ENCODE results near the gene RNASEH1. TPM values are rescaled to one million over a fixed set of nuclear protein-coding genes. Genes with fewer than 3 reads are reported as not detected.
"Not testable (repeated sequence)": the region's sequence is repeated elsewhere in the genome, so short reads cannot be mapped to it uniquely, and the experiment has no call there.

Gene RNASEH1
- total RNA-seq, 1 experiment from 2014 or later: 36.6 TPM

DNA sequence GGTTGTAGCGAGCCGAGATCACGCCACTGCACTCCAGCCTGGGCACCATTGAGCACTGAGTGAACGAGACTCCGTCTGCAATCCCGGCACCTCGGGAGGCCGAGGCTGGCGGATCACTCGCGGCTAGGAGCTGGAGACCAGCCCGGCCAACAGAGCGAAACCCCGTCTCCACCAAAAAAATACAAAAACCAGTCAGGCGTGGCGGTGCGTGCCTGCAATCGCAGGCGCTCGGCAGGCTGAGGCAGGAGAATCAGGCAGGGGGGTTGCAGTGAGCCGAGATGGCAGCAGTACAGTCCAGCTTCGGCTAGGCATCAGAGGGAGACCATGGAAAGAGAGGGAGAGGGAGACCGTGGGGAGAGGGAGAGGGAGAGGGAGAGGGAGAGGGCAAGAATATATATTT lies 11.5 kb upstream of the RNASEH1 start:
- in situ Hi-C loops (cut with HindIII; ENCODE audit: low sequenced_read_pairs); DNase-seq (ENCODE audit: low spot score): not testable (repeated sequence)

DNA sequence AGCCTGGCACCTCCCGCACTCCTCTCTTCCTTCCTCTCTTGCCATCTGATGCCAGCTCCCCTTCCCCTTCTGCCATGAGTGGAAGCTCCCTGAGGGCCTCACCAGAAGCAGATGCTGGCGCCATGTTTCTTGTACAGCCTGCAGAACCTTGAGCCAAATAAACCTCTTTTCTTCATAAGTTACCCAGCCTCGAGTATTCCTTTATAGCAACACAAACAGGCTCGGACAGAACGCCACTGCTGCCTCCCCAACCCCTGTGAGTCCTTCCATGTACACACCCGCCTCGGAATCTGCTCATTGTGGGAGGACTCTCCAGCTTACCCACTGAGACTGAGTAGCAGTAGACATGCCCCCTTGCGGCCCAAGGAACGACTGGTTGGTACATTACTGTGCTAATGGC lies 8.7 kb upstream of the RNASEH1 start:
- in situ Hi-C loops (cut with HindIII; ENCODE audit: low sequenced_read_pairs): no loop called here
- no peak for DNase-seq (ENCODE audit: low spot score)

DNA sequence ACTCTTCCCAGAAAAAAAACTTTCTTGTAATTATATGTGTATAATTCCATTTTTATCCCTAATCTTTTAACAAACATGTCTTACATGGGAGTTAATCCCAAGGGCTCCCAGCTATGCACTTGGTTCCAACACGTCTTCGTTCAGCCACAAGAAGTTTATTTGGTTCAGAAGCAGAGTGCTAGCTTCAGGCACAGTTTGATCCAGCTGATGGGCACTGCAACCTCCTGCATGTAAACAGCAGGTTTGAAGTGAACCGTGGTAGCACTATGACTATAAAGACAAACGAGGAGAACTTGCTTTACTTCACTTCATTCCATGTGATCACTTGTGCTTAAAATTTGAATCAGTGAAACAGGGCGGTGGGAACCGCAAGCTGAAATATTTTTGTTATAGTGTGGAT lies 7.0 kb upstream of the RNASEH1 start:
- DNase-seq (ENCODE audit: low spot score): no peak
- in situ Hi-C loops (cut with HindIII; ENCODE audit: low sequenced_read_pairs): no loop called here

DNA sequence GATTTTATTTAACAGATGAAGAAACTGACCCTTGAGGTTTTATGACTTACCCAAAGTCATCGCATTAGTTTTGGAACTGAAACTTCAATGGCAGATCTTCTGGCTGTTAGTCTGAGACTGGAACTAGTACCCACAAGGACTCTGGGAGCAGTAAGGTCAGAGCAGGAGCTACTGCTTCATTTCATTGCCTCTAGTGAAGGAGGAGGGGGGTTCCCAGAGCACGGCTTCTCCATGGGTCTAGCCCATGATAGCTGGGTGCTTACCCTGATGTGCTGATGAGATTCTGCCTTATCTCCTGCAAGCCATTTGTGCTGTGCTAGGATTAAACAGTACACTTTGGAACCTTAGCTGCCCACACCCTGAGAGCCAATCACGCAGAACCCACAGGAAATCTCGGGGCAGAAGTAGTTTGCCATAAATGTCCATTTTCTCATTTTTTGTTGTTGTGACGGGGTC lies 5.4 kb upstream of the RNASEH1 start:
- DNase-seq (ENCODE audit: low spot score): no peak

DNA sequence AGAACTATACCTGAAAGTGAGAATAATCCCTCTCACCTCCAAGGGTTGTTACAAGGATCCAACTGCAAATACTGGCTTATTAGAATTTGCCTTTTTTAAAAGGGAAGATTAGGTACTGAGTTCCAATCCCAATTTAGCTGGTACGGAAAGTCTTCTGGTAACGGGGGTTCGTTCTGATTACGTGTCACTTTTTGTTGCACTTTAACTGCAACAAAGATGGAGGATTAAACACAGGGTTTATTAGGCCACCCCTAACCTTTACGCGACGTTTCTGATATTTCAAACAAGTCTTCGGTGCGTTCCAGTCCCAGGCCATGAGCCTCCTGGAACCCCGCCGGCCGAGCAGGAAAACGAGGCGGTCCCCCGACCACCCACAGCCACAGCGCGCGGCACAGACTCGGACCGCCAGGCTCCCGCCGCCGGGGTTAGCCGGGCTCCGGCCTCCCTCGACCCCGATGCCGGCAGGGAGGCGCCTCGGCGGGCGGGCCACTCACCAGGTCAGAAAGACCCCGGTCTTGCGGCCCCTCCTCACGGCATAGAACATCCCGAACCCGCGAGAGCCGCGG lies 411 bp downstream of the RNASEH1 start:
- in situ Hi-C loops (cut with HindIII; ENCODE audit: low sequenced_read_pairs): no loop called here
- DNase-seq (ENCODE audit: low spot score): no peak

More for the DNA sequence above, 5.4 kb upstream of the RNASEH1 start:
- in situ Hi-C loops (cut with HindIII; ENCODE audit: low sequenced_read_pairs): no loop called here

DNA sequence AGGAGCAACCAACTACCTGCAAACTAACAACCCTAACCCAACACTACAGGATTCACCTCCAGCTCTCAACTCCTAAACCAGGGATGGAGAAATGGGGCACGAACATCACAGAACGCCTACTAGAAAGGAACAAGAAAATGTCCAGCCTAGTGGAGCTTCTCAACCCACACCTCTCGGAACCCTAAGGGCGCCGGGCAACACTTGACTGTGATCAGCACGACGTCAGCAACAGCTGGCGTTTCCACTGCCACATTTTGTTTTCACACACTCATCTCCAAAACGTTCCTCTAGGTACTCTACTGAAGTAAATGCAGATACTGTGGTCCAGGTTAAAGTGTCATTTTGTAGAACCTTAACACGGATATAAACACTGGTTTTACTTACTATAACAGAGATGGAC lies 4.2 kb downstream of the RNASEH1 start:
- in situ Hi-C loops (cut with HindIII; ENCODE audit: low sequenced_read_pairs): no loop called here
- no peak for DNase-seq (ENCODE audit: low spot score)

DNA sequence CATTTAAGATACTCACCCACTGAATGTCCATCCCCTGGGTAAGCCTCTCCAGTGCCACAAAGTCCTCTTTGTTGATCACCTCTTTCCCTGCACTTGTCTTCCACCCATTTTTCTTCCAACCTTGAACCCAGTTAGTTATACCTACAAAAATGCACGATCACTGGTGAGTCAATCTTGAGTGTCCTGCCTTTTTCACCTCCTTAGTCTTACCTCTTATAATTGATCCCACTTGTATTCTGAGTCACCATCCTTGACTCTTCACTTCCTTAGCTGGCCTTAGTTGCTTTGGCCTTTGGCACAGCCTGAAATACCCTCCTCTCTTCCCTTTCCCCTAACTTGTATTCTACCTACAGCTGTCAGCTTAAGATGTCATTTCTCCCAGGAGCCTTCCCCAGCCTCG lies 10.2 kb downstream of the RNASEH1 start:
- in situ Hi-C loops (cut with HindIII; ENCODE audit: low sequenced_read_pairs): no loop called here
- no peak for DNase-seq (ENCODE audit: low spot score)

DNA sequence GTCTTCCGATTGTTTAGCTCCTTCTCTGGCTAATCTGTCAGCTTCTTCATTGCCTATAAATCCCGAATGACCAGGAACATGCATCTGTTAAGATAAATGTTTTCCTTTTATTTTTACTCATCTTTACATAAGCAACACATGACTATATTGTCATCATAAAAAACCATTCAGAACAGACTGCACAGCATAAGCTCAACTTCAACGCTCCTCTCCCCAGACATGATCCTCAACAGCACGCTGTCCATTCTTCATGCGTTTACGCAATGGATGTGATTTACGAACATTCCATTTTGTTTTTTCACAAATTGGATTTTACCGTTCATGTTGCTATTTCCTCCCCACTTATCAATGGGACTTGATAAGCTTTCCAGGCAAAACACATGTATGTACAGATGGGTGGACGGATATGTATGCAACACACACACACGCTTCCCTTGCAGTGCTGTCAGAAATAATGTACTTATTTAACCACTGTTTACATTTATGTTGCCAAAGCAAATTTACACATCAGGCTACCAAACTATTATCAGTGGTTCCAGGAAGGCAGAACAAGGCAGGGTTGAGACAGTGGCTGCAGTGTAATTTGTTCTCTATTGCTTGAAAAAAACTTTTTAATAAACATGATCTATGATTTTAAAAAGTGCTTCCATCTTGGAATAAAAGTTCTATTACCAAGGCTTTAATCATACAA lies 12.2 kb downstream of the RNASEH1 start:
- DNase-seq (ENCODE audit: low spot score): no peak
- in situ Hi-C loops (cut with HindIII; ENCODE audit: low sequenced_read_pairs): no loop called here

DNA sequence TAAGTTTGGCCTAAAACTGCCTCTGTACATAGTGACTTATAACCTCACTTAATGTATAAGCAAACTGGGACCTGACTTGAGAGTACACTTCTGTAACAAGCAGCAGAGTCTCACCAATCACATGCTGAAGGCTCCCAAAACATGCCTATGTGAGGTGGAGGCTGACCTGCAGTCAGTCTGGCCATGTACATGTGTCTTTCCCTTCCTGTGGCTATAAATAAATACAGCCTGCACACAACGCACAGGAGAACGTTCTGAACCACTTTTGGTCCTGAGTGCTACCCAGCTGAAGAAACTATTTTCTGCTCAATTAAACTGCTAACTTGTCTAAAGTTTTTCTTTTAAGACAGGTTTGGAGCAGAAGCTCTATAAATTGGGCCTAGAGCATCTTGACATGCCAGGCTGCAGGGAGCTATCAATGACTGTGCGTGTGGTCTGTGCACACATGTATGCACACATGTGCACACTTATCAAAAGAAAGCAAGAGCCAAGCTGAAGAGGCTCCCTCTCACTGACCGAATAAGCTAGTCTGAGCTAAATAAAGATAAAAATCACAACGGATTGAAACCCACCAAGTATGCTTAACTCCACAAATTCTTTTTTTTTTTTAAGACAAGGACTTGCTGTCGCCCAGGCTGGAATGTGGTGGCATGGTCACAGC lies 15.0 kb downstream of the RNASEH1 start:
- no peak for DNase-seq (ENCODE audit: low spot score)
- in situ Hi-C loops (cut with HindIII; ENCODE audit: low sequenced_read_pairs): no loop called here

DNA sequence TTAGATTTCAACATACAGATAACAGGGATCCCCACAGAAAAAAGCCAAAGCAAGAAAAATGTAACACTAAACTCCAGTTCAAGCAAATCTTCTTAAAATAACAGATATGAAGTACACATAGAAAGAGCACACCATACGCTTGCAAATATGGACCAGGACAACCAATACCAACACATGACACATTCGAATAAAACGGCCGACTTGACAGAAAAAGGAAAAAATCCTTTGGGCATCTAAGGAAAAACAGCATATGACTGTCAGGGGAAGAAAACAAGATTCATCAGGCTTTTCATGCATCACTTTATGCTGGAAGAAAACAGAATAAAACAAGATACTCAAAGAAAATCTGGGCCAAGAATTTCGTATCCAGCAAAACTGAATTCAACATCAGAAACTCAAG lies 16.0 kb downstream of the RNASEH1 start:
- DNase-seq (ENCODE audit: low spot score): no peak
- in situ Hi-C loops (cut with HindIII; ENCODE audit: low sequenced_read_pairs): no loop called here

DNA sequence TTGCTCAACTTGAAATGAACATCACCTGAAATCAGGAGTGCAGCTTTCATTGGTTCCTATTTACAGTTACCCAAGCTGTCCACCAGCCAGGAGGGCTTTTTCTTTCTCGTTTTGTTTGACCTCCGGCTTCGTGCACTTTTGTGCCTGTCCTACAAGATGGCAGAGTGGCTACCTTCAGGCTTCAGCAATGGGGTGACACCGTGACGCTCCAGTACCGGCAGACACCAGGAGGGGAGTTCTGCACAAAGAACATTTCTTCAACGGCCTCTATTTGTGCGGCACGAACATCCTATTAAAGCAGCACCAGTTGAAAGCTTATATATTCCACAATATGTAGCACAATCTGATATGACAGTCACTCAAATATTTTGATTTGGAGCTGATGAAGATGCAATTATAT lies 18.3 kb downstream of the RNASEH1 start:
- in situ Hi-C loops (cut with HindIII; ENCODE audit: low sequenced_read_pairs): no loop called here

DNA sequence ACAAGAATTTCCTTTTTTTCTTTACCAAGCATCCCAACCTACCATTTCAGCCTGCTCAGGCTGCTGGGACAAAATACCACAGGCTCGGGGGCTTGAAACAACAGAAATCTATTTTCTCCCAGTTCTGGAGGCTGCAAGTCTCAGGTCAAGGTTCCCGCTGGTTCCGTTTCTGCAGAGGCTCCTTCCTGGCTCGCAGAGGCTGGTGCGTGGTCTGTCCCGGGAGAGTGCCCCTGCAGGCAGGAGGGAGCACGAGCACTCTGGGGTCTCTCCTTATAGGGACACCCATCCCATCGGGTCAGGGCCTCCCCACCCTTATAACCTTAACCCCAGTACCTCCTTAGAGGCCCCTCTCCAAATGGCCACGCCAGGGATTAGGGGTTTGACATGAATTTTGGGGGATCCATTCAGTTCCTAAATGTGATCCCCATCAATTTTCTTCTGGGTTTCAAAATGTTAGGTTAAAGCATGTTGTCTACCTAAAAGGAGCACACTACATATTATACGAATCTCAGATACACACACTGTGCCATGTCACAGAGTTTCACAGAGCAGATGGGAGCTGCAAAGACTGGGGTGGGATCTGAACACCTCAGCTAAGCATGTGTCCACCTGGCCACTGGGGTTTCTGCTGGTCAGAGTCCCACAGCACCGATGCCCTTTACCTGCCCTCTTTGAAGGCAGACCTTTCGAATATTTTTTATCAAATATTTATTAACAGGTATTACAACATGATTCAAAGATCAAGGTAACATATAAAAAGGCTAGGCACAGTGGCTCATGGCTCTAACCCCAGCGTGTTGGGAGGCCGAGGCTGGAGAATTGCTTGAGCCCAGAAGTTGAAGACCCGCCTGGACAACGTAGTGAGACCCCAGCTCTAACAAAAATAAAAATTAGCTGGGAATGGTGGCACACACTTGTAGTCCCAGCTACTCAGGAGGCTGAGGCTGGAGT lies 21.2 kb downstream of the RNASEH1 start:
- DNase-seq (ENCODE audit: low spot score): no peak
- in situ Hi-C loops (cut with HindIII; ENCODE audit: low sequenced_read_pairs): no loop called here

More for the DNA sequence above, 18.3 kb downstream of the RNASEH1 start:
- no peak for DNase-seq (ENCODE audit: low spot score)

DNA sequence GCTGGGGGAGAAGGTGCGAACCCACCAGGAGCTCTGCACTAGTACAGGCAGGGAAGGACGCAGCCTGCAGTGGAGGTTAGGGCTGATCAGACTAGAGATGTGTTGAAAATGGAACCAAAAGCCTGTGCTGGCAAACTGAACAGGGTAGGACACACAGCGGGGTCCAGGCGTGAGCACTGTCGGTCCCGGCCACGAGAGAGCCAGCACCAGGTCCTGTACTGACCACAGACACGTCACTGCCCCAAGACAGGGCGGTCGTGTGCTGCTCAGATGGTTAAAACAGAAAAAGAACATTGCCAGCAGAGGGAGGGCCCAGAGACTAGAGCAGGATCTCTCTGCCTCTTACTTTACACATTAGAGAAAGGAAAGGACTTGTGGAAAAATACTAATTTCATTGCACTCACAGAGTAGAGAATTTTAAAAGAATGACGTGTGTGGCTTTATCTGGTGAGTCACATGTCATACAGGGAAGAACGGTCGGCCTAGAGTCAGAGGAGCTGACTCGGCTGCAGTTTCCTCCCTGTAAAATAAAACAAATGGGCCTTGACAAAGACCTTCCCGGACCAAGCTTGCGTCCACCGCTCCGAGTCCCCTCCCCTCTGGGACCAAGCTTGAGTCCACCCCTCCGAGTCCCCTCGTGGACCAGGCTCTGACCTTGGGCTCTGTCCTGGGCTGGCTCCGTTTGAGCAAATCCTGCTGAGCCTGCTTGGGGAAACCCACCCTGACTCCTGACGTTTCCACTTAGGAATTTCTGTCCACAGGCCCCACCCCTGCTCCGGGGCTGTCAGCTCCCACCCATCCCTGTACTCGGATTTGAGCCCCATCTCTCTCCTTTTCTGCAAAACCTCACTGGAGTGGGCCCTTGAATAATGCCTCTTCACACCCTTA lies 22.1 kb downstream of the RNASEH1 start:
- no peak for DNase-seq (ENCODE audit: low spot score)
- in situ Hi-C loops (cut with HindIII; ENCODE audit: low sequenced_read_pairs): no loop called here

DNA sequence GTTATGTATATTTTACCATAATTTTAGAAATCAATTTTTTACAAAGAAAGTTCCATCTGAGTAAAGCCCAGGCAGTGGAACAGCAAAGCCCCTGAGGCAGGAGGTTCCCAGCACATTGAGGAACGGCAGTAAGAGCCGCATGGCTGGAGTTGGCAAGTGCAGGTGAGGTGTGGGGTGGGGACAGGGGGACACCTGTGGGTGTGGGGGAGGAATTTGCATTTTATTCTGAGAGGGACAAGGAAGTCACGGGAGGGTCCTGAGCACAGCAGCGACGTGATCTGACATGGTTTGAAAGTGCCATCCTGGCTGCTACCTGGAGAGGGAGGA lies 22.7 kb downstream of the RNASEH1 start:
- in situ Hi-C loops (cut with HindIII; ENCODE audit: low sequenced_read_pairs): no loop called here
- no peak for DNase-seq (ENCODE audit: low spot score)

DNA sequence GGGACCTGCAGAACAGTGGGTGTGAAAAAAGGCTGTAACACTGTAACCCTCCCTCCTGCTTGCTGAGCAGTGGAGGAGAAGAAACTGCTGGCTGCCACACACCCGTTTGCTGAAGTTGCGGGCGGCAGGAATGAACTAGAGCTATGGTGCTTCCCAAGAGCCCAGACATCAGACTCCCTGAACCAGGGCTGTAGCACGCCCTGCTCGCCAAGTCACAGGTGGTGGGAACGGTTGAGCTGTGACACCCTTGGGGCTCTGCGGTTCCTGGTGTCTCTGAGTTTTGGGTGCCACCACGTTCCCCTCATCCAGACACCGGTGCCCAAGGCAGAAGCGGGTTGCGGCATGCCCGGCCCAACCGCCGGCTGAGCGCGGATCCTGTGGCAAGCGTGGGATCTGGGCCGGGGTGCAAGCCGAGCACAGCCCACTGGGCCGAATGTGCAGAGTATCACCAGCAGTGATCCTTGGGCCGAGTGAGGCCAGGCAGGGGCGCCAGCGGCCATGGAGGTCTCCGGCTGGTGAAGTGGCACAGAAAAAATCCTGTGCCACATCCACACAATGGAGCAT lies 23.8 kb downstream of the RNASEH1 start:
- no peak for DNase-seq (ENCODE audit: low spot score)
- in situ Hi-C loops (cut with HindIII; ENCODE audit: low sequenced_read_pairs): no loop called here

DNA sequence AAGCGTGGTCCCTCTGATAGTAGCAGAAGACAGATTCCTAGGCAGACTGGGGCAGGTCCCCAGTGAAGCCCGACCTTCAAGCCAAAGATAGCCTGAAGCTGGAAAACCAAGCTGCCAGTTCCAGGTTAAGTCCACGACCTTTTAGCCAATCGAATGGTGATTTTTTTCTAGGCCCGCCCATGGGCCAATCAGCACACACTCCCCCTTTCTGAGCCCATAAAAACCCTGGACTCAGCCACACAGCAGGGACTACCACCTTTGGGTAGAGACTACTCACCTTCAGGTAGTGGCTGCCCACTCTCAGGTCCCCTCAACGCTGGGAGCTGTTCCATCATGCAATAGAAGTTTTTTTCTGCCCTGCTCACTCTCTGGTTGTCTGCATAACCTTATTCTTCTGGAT lies 24.3 kb downstream of the RNASEH1 start:
- DNase-seq (ENCODE audit: low spot score): no peak
- in situ Hi-C loops (cut with HindIII; ENCODE audit: low sequenced_read_pairs): no loop called here

DNA sequence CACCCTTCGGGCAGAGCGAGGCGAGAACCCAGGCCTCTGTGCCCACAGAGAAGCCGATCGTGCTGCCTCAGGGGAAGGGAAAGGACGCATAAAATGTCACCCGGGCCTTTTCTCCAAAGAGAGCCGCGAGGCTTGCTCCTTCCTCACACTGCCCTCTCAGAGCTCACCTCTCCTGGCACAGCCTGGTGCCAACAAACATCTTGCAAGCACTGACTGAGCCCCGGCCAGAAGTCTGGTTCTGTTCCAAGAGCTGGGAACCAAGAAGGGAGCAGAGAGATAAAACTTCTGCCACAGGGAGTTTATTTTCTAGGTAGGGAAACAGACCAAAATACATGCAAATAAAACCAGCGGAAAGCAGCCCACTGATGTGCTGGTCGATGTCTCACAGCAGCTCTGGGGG lies 25.2 kb downstream of the RNASEH1 start:
- no peak for DNase-seq (ENCODE audit: low spot score)
- in situ Hi-C loops (cut with HindIII; ENCODE audit: low sequenced_read_pairs): no loop called here

DNA sequence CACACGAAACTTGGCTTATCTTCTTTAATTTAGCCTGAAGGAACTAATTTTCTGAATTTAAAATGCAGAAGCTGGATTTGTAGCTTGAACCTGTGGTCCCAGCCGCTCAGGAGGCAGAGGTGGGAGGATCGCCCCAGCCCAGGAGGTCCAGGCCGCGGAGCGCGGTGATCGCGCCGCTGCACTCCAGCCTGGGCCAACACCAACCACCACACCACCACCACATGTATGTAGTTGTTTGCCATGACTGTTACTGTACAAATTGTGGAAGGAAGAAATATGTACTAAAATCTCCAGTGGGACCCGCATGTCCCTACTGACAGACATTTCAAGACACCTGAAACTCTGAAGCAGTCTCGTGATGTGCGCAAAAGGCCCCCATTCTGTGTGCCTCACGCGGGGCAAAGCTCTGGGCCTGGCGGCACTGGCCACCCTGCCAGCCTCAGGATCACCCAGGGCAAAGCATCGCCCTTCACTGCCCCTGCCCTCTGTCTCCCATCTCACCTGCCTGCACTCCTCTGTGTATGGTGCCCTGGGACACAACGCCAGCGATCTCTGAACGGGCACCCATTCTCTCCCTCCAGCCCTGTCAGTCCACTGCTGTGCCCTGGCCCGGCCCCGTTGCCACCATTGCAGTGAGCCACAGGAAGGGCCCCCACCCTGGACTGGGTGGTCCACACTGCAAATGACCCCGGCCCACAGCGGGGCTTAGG lies 28.7 kb downstream of the RNASEH1 start:
- in situ Hi-C loops (cut with HindIII; ENCODE audit: low sequenced_read_pairs): no loop called here
- no peak for DNase-seq (ENCODE audit: low spot score)
